Kidney (tissue), 14 donors: ENCODE measurements around the gene ZC3H10. TPM values are rescaled to one million over a fixed set of nuclear protein-coding genes. Genes with fewer than 3 reads are reported as not detected.

Source experiments
- DNase-seq, 5 donors: peaks; one replicate each; pipeline ENCODE4 v3.0.0-alpha.2; 2013 to 2020
- FAIRE-seq: peaks from 2 replicates; lab custom pipeline; 2012; peaks lifted over from hg19 to GRCh38; lab: Jason Lieb, UNC
- H3K27ac ChIP-seq, 2 donors: one replicate each; pipeline ENCODE4 v1.7.0; 2013; ENCODE audit warnings: low read depth in 2 of 2, low read length in 2 of 2, inconsistent platforms in 1 of 2
- H3K27me3 ChIP-seq: one replicate; pipeline ENCODE4 v1.7.1; 2013; ENCODE audit warnings: low read length, inconsistent platforms; ENCODE audit not compliant: control insufficient read depth, insufficient read depth
- H3K36me3 ChIP-seq, 3 donors: one replicate each; pipeline versions ENCODE4 v1.7.0 to v1.7.1; 2013; ENCODE audit warnings: low read length in 3 of 3, control low read depth in 1 of 3, inconsistent platforms in 1 of 3; ENCODE audit not compliant: insufficient read depth in 3 of 3, control insufficient read depth in 2 of 3
- H3K4me1 ChIP-seq, 3 donors: one replicate each; pipeline versions ENCODE4 v1.7.0 to v1.7.1; 2013; ENCODE audit warnings: low read length in 3 of 3, inconsistent platforms in 1 of 3, low read depth in 1 of 3; ENCODE audit not compliant: control insufficient read depth in 2 of 3, insufficient read depth in 2 of 3
- H3K4me3 ChIP-seq, 3 donors: one replicate each; pipeline versions ENCODE4 v1.7.0 to v1.8.1; 2013; ENCODE audit warnings: low read length in 3 of 3, control low read depth in 1 of 3, inconsistent platforms in 1 of 3
- H3K9ac ChIP-seq, 3 donors: one replicate each; pipeline versions ENCODE4 v1.7.0 to v1.7.1; 2013; ENCODE audit warnings: low read length in 3 of 3, control low read depth in 1 of 3, inconsistent platforms in 1 of 3
- H3K9me3 ChIP-seq, 3 donors: one replicate each; pipeline versions ENCODE4 v1.7.0 to v1.7.1; 2013; ENCODE audit warnings: low read length in 3 of 3, control low read depth in 1 of 3, inconsistent platforms in 1 of 3; ENCODE audit not compliant: control insufficient read depth in 2 of 3, insufficient read depth in 1 of 3
- CTCF ChIP-seq: IDR thresholded peaks from 3 replicates; pipeline ENCODE4 v1.5.1; 2012; ENCODE audit warnings: mild to moderate bottlenecking, moderate library complexity, borderline replicate concordance; ENCODE audit not compliant: insufficient read depth; ENCODE audit errors: extremely low read depth
- intact Hi-C: fragments of 100-400 bp; cut with DNase I; formaldehyde crosslinking; loops from one replicate; pipeline ENCODE4 v1.11.1; 2022
- polyA plus RNA-seq: library from polyadenylated mRNA; stranded (reverse); fragments of 350-450 nt; fragmentation: Illumina TruSeq; extraction: RNeasy Lipid Tissue Mini Kit (QIAGEN cat#74804); gene quantifications from one replicate; pipeline ENCODE4 v1.2.3, GENCODE V29; 2014; ENCODE audit warnings: low read depth, low replicate concordance; ENCODE audit not compliant: insufficient read depth
- total RNA-seq: library from RNA; stranded (reverse); fragmentation: NEBNext Ultra II Directional; extraction: Animal tissue kit (Norgen Biotek cat#: 25700); gene quantifications from one replicate; pipeline ENCODE4 v1.2.1, GENCODE V29; 2021
- donor health status: control.
- donor health status: control.
- donor health status: control.
- donor health status: control.
- donor health status: control.
- donor health status: DM: yes; HTN: yes; CAD: no.
- donor health status: Normal renal cell carcinoma (clear cell type).

ZC3H10 gene
- total and polyA plus RNA-seq, 2 donors from 2014 or later = 2.4 to 8.6 TPM

- peak overlapping the region; percentile 86 to 90 for H3K27ac ChIP-seq
- H3K36me3 ChIP-seq = peaks cover 7 to 29% (median 27%) of the 10 kb centered on the region in 3 donors
- H3K4me3 ChIP-seq = peak overlapping the region; percentile 70 to 79 (median 71)
- FAIRE-seq (no peak), DNase-seq (peak; percentile 92 to 97 (median 93))
- intact Hi-C loops = no loop called here
- no peaks in the 10 kb centered on the region for H3K27me3 ChIP-seq
- peak; percentile 49 for TF ChIP-seq CTCF
- H3K4me1 ChIP-seq = peaks cover 2 to 33% (median 28%) of the 10 kb centered on the region in 3 donors
- H3K9me3 ChIP-seq = no peaks in the 10 kb centered on the region
- H3K9ac ChIP-seq = peak overlapping the region; percentile 52 to 75 (median 71)
These were observed 39.3 kb downstream of the ZC3H10 start for GRCh38 chr12:56157201-56158028.

- peak; percentile 11 for FAIRE-seq
- no peaks in the 10 kb centered on the region for H3K27me3 ChIP-seq
- peak within 1 kb of the TSS; percentile 90 to 100 (median 99) for H3K9ac ChIP-seq
- intact Hi-C loops = no loop called here
- peak; percentile 3 for TF ChIP-seq CTCF
- no peaks in the 10 kb centered on the region for H3K9me3 ChIP-seq
- H3K4me1 ChIP-seq = peaks cover 2 to 29% (median 23%) of the 10 kb centered on the region in 3 donors
- H3K36me3 ChIP-seq = peaks cover 8 to 38% (median 31%) of the 10 kb centered on the region in 3 donors
- peak within 1 kb of the TSS; percentile 95 to 100 (median 98) for H3K4me3 ChIP-seq
- peak within 1 kb of the TSS; percentile 98 to 100 for H3K27ac ChIP-seq
- DNase-seq = peak; percentile 97 to 99 (median 98)
These were observed 40.2 kb downstream of the ZC3H10 start, which contains the start of gene MYL6 for GRCh38 chr12:56158029-56158925. Gene MYL6 (plus strand): TSS chr12:56158359. CDS start chr12:56158402, 43 bp downstream.

DNA sequence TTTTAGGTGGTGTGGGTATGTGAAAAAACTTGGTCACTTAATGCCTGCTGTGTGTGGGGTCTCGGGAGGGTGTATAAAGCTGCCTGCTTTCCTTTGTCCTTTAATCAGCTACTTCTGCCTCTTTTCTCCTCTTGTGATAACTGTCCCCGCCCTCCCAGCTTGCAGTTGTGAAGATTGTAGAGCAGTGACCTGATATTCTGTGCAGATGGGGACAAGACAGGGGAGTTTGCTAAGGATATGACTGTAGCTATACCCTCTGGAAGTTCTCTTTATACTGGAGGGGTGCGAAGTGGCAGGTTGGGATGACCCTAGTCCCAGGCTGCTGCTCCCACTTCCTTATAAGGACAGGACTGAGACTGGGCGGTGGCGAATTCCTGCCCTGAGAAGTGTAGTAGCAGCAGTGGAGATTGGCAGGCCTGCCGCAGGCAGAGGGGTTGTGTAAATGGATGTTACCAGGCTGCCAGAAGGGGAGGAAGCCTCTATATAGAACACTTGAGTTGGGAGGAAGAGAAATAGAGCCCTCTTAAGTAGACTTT, 40.9 kb downstream of the ZC3H10 start:
- Histone ChIP-seq H3K4me3 (peak overlapping the region; percentile 95 to 100 (median 98)), H3K36me3 (peaks cover 9 to 43% (median 33%) of the 10 kb centered on the region in 3 donors), H3K9ac (peak overlapping the region; percentile 90 to 100 (median 99)), H3K27ac (peak overlapping the region; percentile 98 to 100), H3K4me1 (peaks cover 2 to 25% (median 23%) of the 10 kb centered on the region in 3 donors), H3K9me3 (no peaks in the 10 kb centered on the region), H3K27me3 (no peaks in the 10 kb centered on the region)
- intact Hi-C loops = no loop called here
- FAIRE-seq (no peak), DNase-seq (peak; percentile 64 to 95 (median 80))
- TF ChIP-seq CTCF = no peak
